Activated T-helper 1 cell treated with anti-CD3 and anti-CD28 coated beads, Interleukin-12 subunit alpha, Interleukin-12 subunit beta, Interleukin-2, Interleukin-4 antibody, amounts not matched to agents 30 ng/mL and 10 ng/mL and 1 ng/mL, durations not matched to agents 14 hours and 24 hours and 36 hours (primary cell): Measurements from ENCODE around the gene KLHL33. TPM values are rescaled to one million over a fixed set of nuclear protein-coding genes. Genes with fewer than 3 reads are reported as not detected.

Source experiments
- DNase-seq: peaks from one replicate; pipeline ENCODE4 v3.0.0; 2021; ENCODE audit warnings: low spot score
- H3K27ac Mint-ChIP-seq: one replicate; pipeline ENCODE4 v1.8.0; 2021; ENCODE audit warnings: mild to moderate bottlenecking, mixed read lengths
- H3K27me3 Mint-ChIP-seq: one replicate; pipeline ENCODE4 v1.8.0; 2022; ENCODE audit warnings: mild to moderate bottlenecking, moderate library complexity, mixed read lengths; ENCODE audit not compliant: insufficient read depth
- H3K36me3 Mint-ChIP-seq: one replicate; pipeline ENCODE4 v1.8.0; 2021; ENCODE audit warnings: low read depth, mixed read lengths
- H3K4me1 Mint-ChIP-seq: one replicate; pipeline ENCODE4 v1.8.0; 2021; ENCODE audit warnings: low read depth, mixed read lengths
- H3K4me3 Mint-ChIP-seq: one replicate; pipeline ENCODE4 v1.8.0; 2021; ENCODE audit warnings: mild to moderate bottlenecking, moderate library complexity, mixed read lengths
- H3K9me3 Mint-ChIP-seq: one replicate; pipeline ENCODE4 v1.8.0; 2021; ENCODE audit warnings: mixed read lengths
- intact Hi-C: fragments of 100-400 bp; cut with micrococcal nuclease; formaldehyde crosslinking; loops from one replicate; pipeline ENCODE4 v1.15.1; 2024
- total RNA-seq: library from RNA; stranded (reverse); gene quantifications from 2 replicates; pipeline ENCODE4 v1.2.3, GENCODE V29; 2022

KLHL33 gene
- total RNA-seq, 1 donor from 2014 or later, result 0.05 TPM

- Mint-ChIP-seq H3K36me3 (peaks cover 4% of the 10 kb centered on the region), H3K4me1 (peaks cover 28% of the 10 kb centered on the region), H3K9me3 (no peaks in the 10 kb centered on the region), H3K27ac (peak overlapping the region; percentile 3), H3K27me3 (no peaks in the 10 kb centered on the region), H3K4me3 (no peak overlapping the region)
- no peak for DNase-seq
- intact Hi-C loops, result no loop called here
These were observed 4.9 kb upstream of the KLHL33 start for GRCh38 chr14:20440882-20441281.

- intact Hi-C loops, result no loop called here
- H3K4me3 Mint-ChIP-seq, result no peak overlapping the region
- H3K9me3 Mint-ChIP-seq, result no peaks in the 10 kb centered on the region
- no peak for DNase-seq
- H3K36me3 Mint-ChIP-seq, result peaks cover 4% of the 10 kb centered on the region
- H3K27me3 Mint-ChIP-seq, result no peaks in the 10 kb centered on the region
- H3K27ac Mint-ChIP-seq, result no peak overlapping the region
- H3K4me1 Mint-ChIP-seq, result peaks cover 28% of the 10 kb centered on the region
These were observed 4.5 kb upstream of the KLHL33 start for GRCh38 chr14:20440465-20440864.

GRCh38 chr14:20438664-20439063 is 2.7 kb upstream of the KLHL33 start:
- no peak overlapping the region for H3K27ac Mint-ChIP-seq
- no peaks in the 10 kb centered on the region for H3K27me3 Mint-ChIP-seq
- peaks cover 28% of the 10 kb centered on the region for H3K4me1 Mint-ChIP-seq
- intact Hi-C loops, result no loop called here
- no peak overlapping the region for H3K4me3 Mint-ChIP-seq
- no peak for DNase-seq
- H3K9me3 Mint-ChIP-seq, result no peaks in the 10 kb centered on the region
- H3K36me3 Mint-ChIP-seq, result peaks cover 4% of the 10 kb centered on the region

GRCh38 chr14:20436363-20436755 is 393 bp upstream of the KLHL33 start:
- H3K9me3 Mint-ChIP-seq, result no peaks in the 10 kb centered on the region
- no peak for DNase-seq
- no peak overlapping the region for H3K4me3 Mint-ChIP-seq
- no peak overlapping the region for H3K27ac Mint-ChIP-seq
- no peaks in the 10 kb centered on the region for H3K27me3 Mint-ChIP-seq
- H3K36me3 Mint-ChIP-seq, result no peaks in the 10 kb centered on the region
- intact Hi-C loops, result no loop called here
- H3K4me1 Mint-ChIP-seq, result peaks cover 14% of the 10 kb centered on the region

GRCh38 chr14:20434701-20435581 is 1.0 kb downstream of the KLHL33 start:
- Mint-ChIP-seq H3K4me3 (no peak overlapping the region), H3K36me3 (no peaks in the 10 kb centered on the region), H3K27me3 (no peaks in the 10 kb centered on the region), H3K27ac (no peak overlapping the region), H3K4me1 (no peaks in the 10 kb centered on the region), H3K9me3 (no peaks in the 10 kb centered on the region)
- no peak for DNase-seq
- intact Hi-C loops, result no loop called here

GRCh38 chr14:20429801-20430669 is 5.9 kb downstream of the KLHL33 start:
- Mint-ChIP-seq H3K36me3 (no peaks in the 10 kb centered on the region), H3K9me3 (no peaks in the 10 kb centered on the region), H3K4me1 (peaks cover 27% of the 10 kb centered on the region), H3K27me3 (no peaks in the 10 kb centered on the region), H3K27ac (no peak overlapping the region), H3K4me3 (no peak overlapping the region)
- DNase-seq, result no peak
- intact Hi-C loops, result no loop called here

GRCh38 chr14:20428802-20429201 is 7.2 kb downstream of the KLHL33 start:
- H3K4me1 Mint-ChIP-seq, result peaks cover 27% of the 10 kb centered on the region
- H3K36me3 Mint-ChIP-seq, result no peaks in the 10 kb centered on the region
- no peaks in the 10 kb centered on the region for H3K9me3 Mint-ChIP-seq
- no peak overlapping the region for H3K4me3 Mint-ChIP-seq
- H3K27ac Mint-ChIP-seq, result no peak overlapping the region
- H3K27me3 Mint-ChIP-seq, result peaks cover 2% of the 10 kb centered on the region
- DNase-seq, result no peak
- intact Hi-C loops, result no loop called here

- H3K27ac Mint-ChIP-seq, result peak overlapping the region; percentile 83
- intact Hi-C loops, result no loop called here
- peaks cover 2% of the 10 kb centered on the region for H3K27me3 Mint-ChIP-seq
- H3K4me1 Mint-ChIP-seq, result peaks cover 27% of the 10 kb centered on the region
- no peaks in the 10 kb centered on the region for H3K36me3 Mint-ChIP-seq
- no peaks in the 10 kb centered on the region for H3K9me3 Mint-ChIP-seq
- no peak for DNase-seq
- H3K4me3 Mint-ChIP-seq, result no peak overlapping the region
These were observed 8.0 kb downstream of the KLHL33 start for GRCh38 chr14:20428010-20428365.

GRCh38 chr14:20427231-20428009 is 8.5 kb downstream of the KLHL33 start:
- DNase-seq, result no peak
- peaks cover 27% of the 10 kb centered on the region for H3K4me1 Mint-ChIP-seq
- peak overlapping the region; percentile 83 for H3K27ac Mint-ChIP-seq
- peaks cover 4% of the 10 kb centered on the region for H3K27me3 Mint-ChIP-seq
- H3K4me3 Mint-ChIP-seq, result peak overlapping the region; percentile 13
- H3K9me3 Mint-ChIP-seq, result no peaks in the 10 kb centered on the region
- no peaks in the 10 kb centered on the region for H3K36me3 Mint-ChIP-seq
- intact Hi-C loops, result loop anchor here (1.0 kb wide), 1 partner anchor 14 kb away; the partner anchor contains the start of gene TEP1

GRCh38 chr14:20424851-20425250 is 11.1 kb downstream of the KLHL33 start:
- no peak overlapping the region for H3K27ac Mint-ChIP-seq
- DNase-seq, result no peak
- peaks cover 26% of the 10 kb centered on the region for H3K4me1 Mint-ChIP-seq
- no peak overlapping the region for H3K4me3 Mint-ChIP-seq
- H3K9me3 Mint-ChIP-seq, result no peaks in the 10 kb centered on the region
- no peaks in the 10 kb centered on the region for H3K36me3 Mint-ChIP-seq
- intact Hi-C loops, result no loop called here
- H3K27me3 Mint-ChIP-seq, result peaks cover 4% of the 10 kb centered on the region

- H3K27me3 Mint-ChIP-seq, result peaks cover 4% of the 10 kb centered on the region
- no peaks in the 10 kb centered on the region for H3K9me3 Mint-ChIP-seq
- intact Hi-C loops, result no loop called here
- peaks cover 10% of the 10 kb centered on the region for H3K4me1 Mint-ChIP-seq
- no peak overlapping the region for H3K27ac Mint-ChIP-seq
- no peaks in the 10 kb centered on the region for H3K36me3 Mint-ChIP-seq
- H3K4me3 Mint-ChIP-seq, result no peak overlapping the region
- no peak for DNase-seq
These were observed 13.1 kb downstream of the KLHL33 start for GRCh38 chr14:20422886-20423285.

GRCh38 chr14:20421267-20421666 is 14.7 kb downstream of the KLHL33 start:
- no peak for DNase-seq
- peaks cover 4% of the 10 kb centered on the region for H3K27me3 Mint-ChIP-seq
- no peak overlapping the region for H3K4me3 Mint-ChIP-seq
- peaks cover under 1% of the 10 kb centered on the region for H3K4me1 Mint-ChIP-seq
- no peak overlapping the region for H3K27ac Mint-ChIP-seq
- no peaks in the 10 kb centered on the region for H3K36me3 Mint-ChIP-seq
- intact Hi-C loops, result loop anchor here (1.0 kb wide), 1 partner anchor 8 kb away; the partner anchor contains the start of gene TEP1
- no peaks in the 10 kb centered on the region for H3K9me3 Mint-ChIP-seq
